Spinal cord (tissue), 10 donors: ENCODE measurements around the gene ARHGAP15. TPM values are rescaled to one million over a fixed set of nuclear protein-coding genes. Genes with fewer than 3 reads are reported as not detected.

ENCODE experiments used
- DNase-seq, 6 donors: peaks; one replicate each; pipeline versions ENCODE4 v3.0.0 to v3.0.0-alpha.2; 2013 to 2015; ENCODE audit warnings: low spot score in 6 of 6, low read depth in 4 of 6
- H3K27ac ChIP-seq: one replicate; pipeline ENCODE4 v1.5.1; 2013; ENCODE audit warnings: low read depth, low read length, control low read depth
- H3K27me3 ChIP-seq: one replicate; pipeline ENCODE4 v1.6.1; 2013; ENCODE audit warnings: low read length; ENCODE audit not compliant: control insufficient read depth, insufficient read depth
- H3K36me3 ChIP-seq: one replicate; pipeline ENCODE4 v1.6.1; 2013; ENCODE audit warnings: low read length; ENCODE audit not compliant: control insufficient read depth, insufficient read depth
- H3K4me1 ChIP-seq: one replicate; pipeline ENCODE4 v1.6.1; 2013; ENCODE audit warnings: low read length; ENCODE audit not compliant: control insufficient read depth, insufficient read depth
- H3K4me3 ChIP-seq: one replicate; pipeline ENCODE4 v1.5.1; 2013; ENCODE audit warnings: low read depth, low read length, control low read depth
- H3K9me3 ChIP-seq: one replicate; pipeline ENCODE4 v1.6.1; 2013; ENCODE audit warnings: low read length; ENCODE audit not compliant: control insufficient read depth, insufficient read depth
- WGBS: methylation state at CpG from one replicate; pipeline ENCODE4 v1.1.5; 2013; ENCODE audit warnings: missing lambda C conversion rate; ENCODE audit not compliant: insufficient coverage; 5-methylcytosine and 5-hydroxymethylcytosine counted together
- polyA plus RNA-seq, 2 donors: library from polyadenylated mRNA; unstranded; fragments of 120-200 nt; gene quantifications; one replicate each; pipeline ENCODE4 v1.2.1, GENCODE V29; 2013; ENCODE audit not compliant: insufficient read length in 2 of 2
- total RNA-seq, 2 donors: library from RNA; depleted of rRNA in 1 of 2; stranded (reverse); fragments of 120-200 nt in 1 of 2; fragments of >200 nt in 1 of 2; gene quantifications; one replicate each; pipeline versions ENCODE4 v1.2.3 to v1.2.4, GENCODE V29; 2013 to 2014
- donor health status: healthy.

ARHGAP15 gene
- total and polyA plus RNA-seq, 4 donors: 6.3 to 53.1 (median 12.5) TPM

DNA sequence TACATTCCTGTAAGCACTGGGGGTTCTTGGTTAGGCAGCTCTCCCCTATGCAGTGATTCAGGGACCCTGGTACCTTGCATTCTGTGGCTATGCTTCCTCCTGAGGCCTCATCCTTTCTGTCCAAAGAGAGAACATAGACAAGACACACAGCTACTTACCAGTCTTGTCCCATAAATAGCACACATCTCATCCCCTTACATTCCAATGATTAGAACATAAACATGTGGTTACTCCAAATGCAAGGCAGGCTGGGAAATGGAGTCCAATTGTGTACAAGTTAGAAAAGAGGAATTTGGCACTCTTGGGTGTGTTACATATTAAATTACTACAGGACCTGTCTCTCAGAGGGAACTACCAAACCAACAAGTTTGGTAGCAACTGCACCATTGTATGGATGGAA is 171.3 kb downstream of the ARHGAP15 start:
- DNase-seq: no peak
- no peak overlapping the region for H3K27ac ChIP-seq
- no peaks in the 10 kb centered on the region for H3K36me3 ChIP-seq
- no peak overlapping the region for H3K4me3 ChIP-seq
- H3K4me1 ChIP-seq: no peaks in the 10 kb centered on the region
- no peaks in the 10 kb centered on the region for H3K9me3 ChIP-seq
- no peaks in the 10 kb centered on the region for H3K27me3 ChIP-seq

DNA sequence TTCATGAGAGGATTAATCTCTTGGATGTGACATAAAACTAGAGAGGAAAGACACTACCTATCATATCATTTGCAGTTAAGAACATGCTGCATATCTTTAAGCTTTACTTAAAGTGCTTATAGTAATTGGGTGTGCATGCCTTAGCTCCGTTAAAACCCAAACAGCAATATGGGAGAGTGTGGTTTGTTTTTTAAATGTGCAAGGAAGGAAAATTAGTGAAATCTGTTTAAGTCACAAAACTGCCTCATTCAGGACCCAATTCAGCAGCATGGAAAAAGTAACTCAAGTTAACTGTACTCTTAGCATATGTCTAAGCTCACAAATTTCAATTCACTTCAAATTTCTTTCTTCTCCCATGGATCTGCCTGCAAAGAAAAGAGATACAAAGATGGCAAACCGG is 182.2 kb downstream of the ARHGAP15 start:
- no CpG with 5 or more reads among the region's 2 CpGs for WGBS
- Histone ChIP-seq H3K27me3 (no peaks in the 10 kb centered on the region), H3K36me3 (no peaks in the 10 kb centered on the region), H3K27ac (no peak overlapping the region), H3K9me3 (no peaks in the 10 kb centered on the region), H3K4me3 (no peak overlapping the region), H3K4me1 (no peaks in the 10 kb centered on the region)
- DNase-seq: peak in 2 of 6 donors; percentile 42 to 75

GRCh38 chr2:143312441-143312840 is 183.2 kb downstream of the ARHGAP15 start:
- Histone ChIP-seq H3K27me3 (no peaks in the 10 kb centered on the region), H3K4me1 (no peaks in the 10 kb centered on the region), H3K36me3 (no peaks in the 10 kb centered on the region), H3K9me3 (no peaks in the 10 kb centered on the region), H3K27ac (no peak overlapping the region), H3K4me3 (no peak overlapping the region)
- WGBS: no CpG with 5 or more reads among the region's 4 CpGs
- peak in 1 of 6 donors; percentile 79 for DNase-seq

GRCh38 chr2:143313861-143314260 is 184.6 kb downstream of the ARHGAP15 start:
- Histone ChIP-seq H3K4me3 (no peak overlapping the region), H3K27me3 (no peaks in the 10 kb centered on the region), H3K9me3 (no peaks in the 10 kb centered on the region), H3K4me1 (no peaks in the 10 kb centered on the region), H3K27ac (no peak overlapping the region), H3K36me3 (no peaks in the 10 kb centered on the region)
- WGBS: no CpG with 5 or more reads among the region's 2 CpGs
- DNase-seq: no peak

- H3K36me3 ChIP-seq: no peaks in the 10 kb centered on the region
- H3K4me3 ChIP-seq: no peak overlapping the region
- DNase-seq: no peak
- WGBS: 100% methylated on average over 1 of the region's 3 CpGs
- H3K9me3 ChIP-seq: no peaks in the 10 kb centered on the region
- no peaks in the 10 kb centered on the region for H3K27me3 ChIP-seq
- no peaks in the 10 kb centered on the region for H3K4me1 ChIP-seq
- no peak overlapping the region for H3K27ac ChIP-seq
Measured at GRCh38 chr2:143321994-143322393, 192.8 kb downstream of the ARHGAP15 start.

- H3K27ac ChIP-seq: no peak overlapping the region
- no peak for DNase-seq
- no peaks in the 10 kb centered on the region for H3K36me3 ChIP-seq
- WGBS: no CpG with 5 or more reads among the region's 2 CpGs
- no peaks in the 10 kb centered on the region for H3K9me3 ChIP-seq
- H3K27me3 ChIP-seq: no peaks in the 10 kb centered on the region
- H3K4me1 ChIP-seq: no peaks in the 10 kb centered on the region
- no peak overlapping the region for H3K4me3 ChIP-seq
Measured at GRCh38 chr2:143329288-143329687, 200.1 kb downstream of the ARHGAP15 start.

GRCh38 chr2:143333168-143333791 is 204.1 kb downstream of the ARHGAP15 start:
- 91% methylated on average over 5 of the region's 9 CpGs for WGBS
- H3K36me3 ChIP-seq: no peaks in the 10 kb centered on the region
- H3K4me1 ChIP-seq: no peaks in the 10 kb centered on the region
- no peaks in the 10 kb centered on the region for H3K9me3 ChIP-seq
- no peak overlapping the region for H3K4me3 ChIP-seq
- DNase-seq: no peak
- no peak overlapping the region for H3K27ac ChIP-seq
- H3K27me3 ChIP-seq: no peaks in the 10 kb centered on the region

DNA sequence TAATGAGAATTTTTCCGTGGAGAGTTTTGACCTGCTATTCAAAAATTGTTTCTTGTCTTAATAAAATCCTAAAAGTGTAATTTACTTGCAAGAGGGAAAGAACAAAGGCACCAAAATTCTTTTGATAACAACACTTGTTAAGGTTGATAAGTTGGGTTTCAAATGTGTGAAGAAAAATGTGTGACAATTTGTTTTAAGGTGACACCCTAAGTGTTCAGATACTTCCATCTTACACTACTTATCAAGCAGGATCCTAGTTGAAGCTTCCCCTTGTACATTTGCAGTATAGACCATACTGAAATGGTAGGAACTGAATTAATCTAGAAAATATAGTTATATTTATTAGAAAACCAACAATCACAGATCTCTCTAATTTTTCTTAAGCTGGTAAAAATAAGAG is 204.6 kb downstream of the ARHGAP15 start:
- DNase-seq: no peak
- H3K9me3 ChIP-seq: no peaks in the 10 kb centered on the region
- no peak overlapping the region for H3K4me3 ChIP-seq
- H3K36me3 ChIP-seq: no peaks in the 10 kb centered on the region
- no peaks in the 10 kb centered on the region for H3K27me3 ChIP-seq
- no peaks in the 10 kb centered on the region for H3K4me1 ChIP-seq
- no peak overlapping the region for H3K27ac ChIP-seq
- no CpG with 5 or more reads among the region's 1 CpG for WGBS

DNA sequence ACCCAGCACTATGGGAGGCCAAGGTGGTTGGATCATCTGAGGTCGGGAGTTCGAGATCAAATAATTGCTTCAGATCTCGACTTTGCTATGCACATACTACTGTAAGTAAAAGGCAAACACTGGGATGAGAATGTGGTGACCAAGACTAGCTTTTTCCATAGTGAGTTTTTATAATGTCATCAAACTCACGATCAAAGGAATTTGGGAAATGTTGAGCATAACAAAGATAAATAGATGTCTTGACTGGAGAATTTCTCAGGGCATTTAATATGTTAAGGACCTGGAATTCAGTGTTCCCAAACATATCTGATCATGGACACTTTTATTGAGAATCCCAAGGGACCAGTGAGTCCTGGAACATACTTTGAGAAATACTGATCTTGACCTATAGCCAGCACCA is 205.6 kb downstream of the ARHGAP15 start:
- Histone ChIP-seq H3K4me1 (no peaks in the 10 kb centered on the region), H3K27me3 (no peaks in the 10 kb centered on the region), H3K9me3 (no peaks in the 10 kb centered on the region), H3K36me3 (no peaks in the 10 kb centered on the region), H3K27ac (no peak overlapping the region), H3K4me3 (no peak overlapping the region)
- no peak for DNase-seq
- WGBS: 100% methylated on average over 2 of the region's 4 CpGs

GRCh38 chr2:143336719-143337210 is 207.5 kb downstream of the ARHGAP15 start:
- no peak for DNase-seq
- Histone ChIP-seq H3K4me3 (no peak overlapping the region), H3K4me1 (no peaks in the 10 kb centered on the region), H3K27ac (no peak overlapping the region), H3K27me3 (no peaks in the 10 kb centered on the region), H3K9me3 (no peaks in the 10 kb centered on the region), H3K36me3 (no peaks in the 10 kb centered on the region)
- WGBS: 100% methylated on average over 1 of the region's 1 CpG
